Fibroblast of lung (primary cell): ENCODE results near the gene SGPP2. TPM values are rescaled to one million over a fixed set of nuclear protein-coding genes. Genes with fewer than 3 reads are reported as not detected.

Experiments
- DNase-seq, 2 donors: peaks; one replicate each; pipeline versions ENCODE4 v3.0.0 to v3.0.0-alpha.2; 2010; ENCODE audit warnings: low read depth in 2 of 2
- H2AFZ ChIP-seq: 2 replicates; pipeline ENCODE4 v1.5.1; 2012; ENCODE audit warnings: low read length, control low read depth, inconsistent platforms
- H3K27ac ChIP-seq: 2 replicates; pipeline ENCODE4 v1.5.1; 2011; ENCODE audit warnings: low read length, control low read depth; ENCODE audit not compliant: insufficient read depth
- H3K27me3 ChIP-seq: 2 replicates; pipeline ENCODE4 v1.5.1; 2011; ENCODE audit warnings: mild to moderate bottlenecking, low read length; ENCODE audit not compliant: control insufficient read depth, insufficient read depth
- H3K36me3 ChIP-seq: 2 replicates; pipeline ENCODE4 v1.5.1; 2011; ENCODE audit warnings: low read length; ENCODE audit not compliant: control insufficient read depth, insufficient read depth
- H3K4me1 ChIP-seq: 2 replicates; pipeline ENCODE4 v1.5.1; 2011; ENCODE audit warnings: low read length; ENCODE audit not compliant: control insufficient read depth, insufficient read depth; ENCODE audit errors: extremely low read depth
- H3K4me2 ChIP-seq: 2 replicates; pipeline ENCODE4 v1.5.1; 2011; ENCODE audit warnings: low read length, control low read depth; ENCODE audit not compliant: insufficient read depth; ENCODE audit errors: extremely low read depth
- H3K4me3 ChIP-seq, 4 experiments: fragments of 200-600 bp in 1 of 4; sonication (generic) in 1 of 4; replicated peaks in 1 of 4; 2 replicates each; pipeline ENCODE4 v1.5.1; 2011 to 2016; ENCODE audit warnings: low read length in 4 of 4, low read depth in 3 of 4, mild to moderate bottlenecking in 3 of 4, control low read depth in 2 of 4, inconsistent platforms in 1 of 4, mixed read lengths in 1 of 4; ENCODE audit not compliant: insufficient read depth in 1 of 4; ENCODE audit errors: control extremely low read depth in 1 of 4
- H3K79me2 ChIP-seq: 2 replicates; pipeline ENCODE4 v1.5.1; 2012; ENCODE audit warnings: mild to moderate bottlenecking, low read length, inconsistent platforms; ENCODE audit not compliant: control insufficient read depth, insufficient read depth
- H3K9ac ChIP-seq: 2 replicates; pipeline ENCODE4 v1.5.1; 2011; ENCODE audit warnings: mild to moderate bottlenecking, low read length, control low read depth; ENCODE audit not compliant: insufficient read depth
- H3K9me3 ChIP-seq: 2 replicates; pipeline ENCODE4 v1.5.1; 2012; ENCODE audit warnings: low read depth, low read length; ENCODE audit not compliant: control insufficient read depth, insufficient read depth
- H4K20me1 ChIP-seq: 2 replicates; pipeline ENCODE4 v1.5.1; 2011; ENCODE audit warnings: low read length; ENCODE audit not compliant: control insufficient read depth, insufficient read depth; ENCODE audit errors: extremely low read depth
- CTCF ChIP-seq, 2 donors: IDR thresholded peaks in 1 of 2; conservative IDR thresholded peaks in 1 of 2; 1 replicate in 1 of 2; 2 replicates in 1 of 2; pipeline ENCODE4 v1.5.1; 2011 to 2012; ENCODE audit warnings: low read length in 2 of 2, control low read depth in 1 of 2, inconsistent platforms in 1 of 2, low read depth in 1 of 2, mild to moderate bottlenecking in 1 of 2
- EZH2 ChIP-seq: IDR thresholded peaks from 2 replicates; pipeline ENCODE4 v1.5.1; 2012; ENCODE audit warnings: low read length, control low read depth, mild to moderate bottlenecking; ENCODE audit errors: missing control alignments
- polyA plus RNA-seq, 2 donors: library from polyadenylated mRNA; depleted of rRNA in 1 of 2; stranded (reverse) in 1 of 2; unstranded in 1 of 2; fragments of >200 nt; gene quantifications; 2 replicates each; pipeline ENCODE4 v1.2.1, GENCODE V29; 2011 to 2012; ENCODE audit warnings: missing spikeins in 1 of 2
- total RNA-seq: library from RNA; depleted of rRNA; stranded (reverse); fragments of >200 nt; gene quantifications from 2 replicates; pipeline ENCODE4 v1.2.1, GENCODE V29; 2014

The SGPP2 gene
- total and polyA plus RNA-seq, 2 donors (not counting 1 experiment from before 2014, with no cell fraction given): not detected

- Histone ChIP-seq H3K9ac (no peak overlapping the region), H3K27me3 (no peaks in the 10 kb centered on the region), H3K36me3 (no peaks in the 10 kb centered on the region), H3K79me2 (no peaks in the 10 kb centered on the region), H3K4me3 (no peak overlapping the region), H3K9me3 (no peaks in the 10 kb centered on the region), H3K4me2 (no peak overlapping the region), H4K20me1 (no peaks in the 10 kb centered on the region), H3K4me1 (no peaks in the 10 kb centered on the region), H2AFZ (no peak overlapping the region), H3K27ac (no peak overlapping the region)
- DNase-seq: no peak
- no peak for TF ChIP-seq EZH2
- TF ChIP-seq CTCF (conservative IDR thresholded peaks at IDR 0.05 in 1 of 2, IDR thresholded peaks at IDR 0.05 in 1 of 2; ENCODE audit: low read depth in 1 of 2, low read length in 2 of 2): no peak
These were observed 80.4 kb downstream of the SGPP2 start for GRCh38 chr2:222504719-222505118.

GRCh38 chr2:222506230-222506935 lies 82.0 kb downstream of the SGPP2 start:
- no peak overlapping the region for H3K4me2 ChIP-seq
- no peaks in the 10 kb centered on the region for H3K79me2 ChIP-seq
- H3K4me3 ChIP-seq: no peak overlapping the region
- no peak overlapping the region for H2AFZ ChIP-seq
- no peaks in the 10 kb centered on the region for H3K27me3 ChIP-seq
- no peak overlapping the region for H3K27ac ChIP-seq
- no peak for TF ChIP-seq CTCF (conservative IDR thresholded peaks at IDR 0.05 in 1 of 2, IDR thresholded peaks at IDR 0.05 in 1 of 2; ENCODE audit: low read depth in 1 of 2, low read length in 2 of 2)
- no peak for TF ChIP-seq EZH2
- H4K20me1 ChIP-seq: no peaks in the 10 kb centered on the region
- no peaks in the 10 kb centered on the region for H3K4me1 ChIP-seq
- no peaks in the 10 kb centered on the region for H3K9me3 ChIP-seq
- no peak overlapping the region for H3K9ac ChIP-seq
- no peaks in the 10 kb centered on the region for H3K36me3 ChIP-seq
- DNase-seq: no peak

- no peaks in the 10 kb centered on the region for H3K4me1 ChIP-seq
- H4K20me1 ChIP-seq: no peaks in the 10 kb centered on the region
- H3K9ac ChIP-seq: no peak overlapping the region
- H3K4me2 ChIP-seq: no peak overlapping the region
- H3K27ac ChIP-seq: no peak overlapping the region
- no peaks in the 10 kb centered on the region for H3K36me3 ChIP-seq
- no peaks in the 10 kb centered on the region for H3K79me2 ChIP-seq
- no peak for DNase-seq
- TF ChIP-seq EZH2 (no peak), CTCF (conservative IDR thresholded peaks at IDR 0.05 in 1 of 2, IDR thresholded peaks at IDR 0.05 in 1 of 2; ENCODE audit: low read depth in 1 of 2, low read length in 2 of 2) (no peak)
- H3K27me3 ChIP-seq: no peaks in the 10 kb centered on the region
- H2AFZ ChIP-seq: no peak overlapping the region
- no peaks in the 10 kb centered on the region for H3K9me3 ChIP-seq
- no peak overlapping the region for H3K4me3 ChIP-seq
These were observed 90.6 kb downstream of the SGPP2 start for GRCh38 chr2:222514901-222515300.
